LNCaP clone FGC (cell line): ENCODE measurements around the gene MICAL2.

Experiments used
- DNase-seq: peaks from one replicate; pipeline ENCODE4 v3.0.0-alpha.2; 2011; ENCODE audit warnings: low read depth
- H3K4me3 ChIP-seq: 2 replicates; pipeline ENCODE4 v1.5.1; 2011; ENCODE audit warnings: mild to moderate bottlenecking, low read depth, low read length, control low read depth
- CTCF ChIP-seq: IDR thresholded peaks from 2 replicates; pipeline ENCODE4 v1.5.1; 2012; ENCODE audit warnings: mild to moderate bottlenecking; ENCODE audit not compliant: control insufficient read depth, insufficient read depth; ENCODE audit errors: extremely low read depth

MICAL2 gene

GRCh38 chr11:12106101-12106500 lies 4.3 kb upstream of the MICAL2 start:
- no peak for TF ChIP-seq CTCF
- DNase-seq, result no peak
- no peak overlapping the region for H3K4me3 ChIP-seq

GRCh38 chr11:12106501-12106900 lies 3.9 kb upstream of the MICAL2 start:
- no peak overlapping the region for H3K4me3 ChIP-seq
- TF ChIP-seq CTCF, result no peak
- DNase-seq, result no peak

GRCh38 chr11:12108875-12109453 lies 1.4 kb upstream of the MICAL2 start:
- no peak overlapping the region for H3K4me3 ChIP-seq
- no peak for TF ChIP-seq CTCF
- DNase-seq, result no peak

- no peak for TF ChIP-seq CTCF
- no peak for DNase-seq
- peak overlapping the region; percentile 49 for H3K4me3 ChIP-seq
Measured at GRCh38 chr11:12109591-12110196, 696 bp upstream of the MICAL2 start.

- H3K4me3 ChIP-seq, result peak overlapping the region; percentile 66
- no peak for TF ChIP-seq CTCF
- DNase-seq, result no peak
Measured at GRCh38 chr11:12110714-12111548, 541 bp downstream of the MICAL2 start.

- no peak for TF ChIP-seq CTCF
- DNase-seq, result no peak
- H3K4me3 ChIP-seq, result peak overlapping the region; percentile 66
Measured at GRCh38 chr11:12111549-12112520, 1.4 kb downstream of the MICAL2 start.
